CD14-positive monocyte (primary cell): Measurements from ENCODE around the gene G2E3. TPM values are rescaled to one million over a fixed set of nuclear protein-coding genes. Genes with fewer than 3 reads are reported as not detected.

Experiments used
- DNase-seq, 3 donors: peaks; one replicate each; pipeline ENCODE4 v3.0.0-alpha.2; 2011 to 2022
- H2AFZ ChIP-seq: 2 replicates; pipeline ENCODE4 v1.6.0; 2012; ENCODE audit warnings: mild to moderate bottlenecking, low read depth, low read length, inconsistent platforms; ENCODE audit not compliant: insufficient read depth, poor library complexity, severe bottlenecking
- H3K27ac ChIP-seq, 2 donors: 1 replicate in 1 of 2; 2 replicates in 1 of 2; pipeline ENCODE4 v1.5.1; 2012 to 2013; ENCODE audit warnings: low read length in 2 of 2, control low read depth in 1 of 2, inconsistent platforms in 1 of 2, low read depth in 1 of 2, mild to moderate bottlenecking in 1 of 2
- H3K27me3 ChIP-seq, 2 donors: one replicate each; pipeline versions ENCODE4 v1.6.0 to v1.6.1; 2011 to 2013; ENCODE audit warnings: low read length in 2 of 2; ENCODE audit not compliant: control insufficient read depth in 2 of 2, insufficient read depth in 2 of 2
- H3K36me3 ChIP-seq, 2 donors: replicated peaks in 1 of 2; 1 replicate in 1 of 2; 2 replicates in 1 of 2; pipeline versions ENCODE4 v1.5.1 to v1.6.1; 2012 to 2013; ENCODE audit warnings: low read length in 2 of 2, control low read depth in 1 of 2, inconsistent platforms in 1 of 2, mild to moderate bottlenecking in 1 of 2; ENCODE audit not compliant: insufficient read depth in 2 of 2, control insufficient read depth in 1 of 2
- H3K4me1 ChIP-seq, 2 donors: 1 replicate in 1 of 2; 2 replicates in 1 of 2; pipeline versions ENCODE4 v1.5.1 to v1.6.1; 2012 to 2013; ENCODE audit warnings: low read length in 2 of 2, control low read depth in 1 of 2, inconsistent platforms in 1 of 2, mild to moderate bottlenecking in 1 of 2, moderate library complexity in 1 of 2; ENCODE audit not compliant: insufficient read depth in 2 of 2, control insufficient read depth in 1 of 2
- H3K4me2 ChIP-seq: replicated peaks from 2 replicates; pipeline ENCODE3; 2012; ENCODE audit warnings: low read length, moderate library complexity, mild to moderate bottlenecking; ENCODE audit not compliant: poor library complexity, severe bottlenecking; ENCODE audit errors: extremely low read depth
- H3K4me3 ChIP-seq, 3 experiments: fragments of 200-600 bp in 1 of 3; sonication (generic) in 1 of 3; replicated peaks in 1 of 3; 1 replicate in 2 of 3; 2 replicates in 1 of 3; pipeline ENCODE4 v1.5.1; 2011 to 2013; ENCODE audit warnings: low read length in 3 of 3, mild to moderate bottlenecking in 3 of 3, control low read depth in 2 of 3, low read depth in 2 of 3, inconsistent platforms in 1 of 3, moderate library complexity in 1 of 3
- H3K79me2 ChIP-seq: 2 replicates; pipeline ENCODE4 v1.6.0; 2012; ENCODE audit warnings: mild to moderate bottlenecking, control low read depth, inconsistent platforms, low read length, moderate library complexity; ENCODE audit not compliant: insufficient read depth
- H3K9ac ChIP-seq: 2 replicates; pipeline ENCODE4 v1.6.0; 2017; ENCODE audit warnings: low read length, mild to moderate bottlenecking; ENCODE audit not compliant: insufficient read depth, poor library complexity, severe bottlenecking
- H3K9me3 ChIP-seq, 2 donors: replicated peaks in 1 of 2; 1 replicate in 1 of 2; 2 replicates in 1 of 2; pipeline versions ENCODE4 v1.5.1 to v1.6.1; 2012 to 2013; ENCODE audit warnings: low read length in 2 of 2, control low read depth in 1 of 2; ENCODE audit not compliant: control insufficient read depth in 1 of 2, insufficient read depth in 1 of 2
- H4K20me1 ChIP-seq: 2 replicates; pipeline ENCODE4 v1.6.0; 2012; ENCODE audit warnings: mild to moderate bottlenecking, low read length, control low read depth, moderate library complexity; ENCODE audit not compliant: insufficient read depth
- H3K27ac Mint-ChIP-seq, 7 donors: one replicate each; pipeline ENCODE4 v1.8.0; 2020; ENCODE audit warnings: mild to moderate bottlenecking in 7 of 7, mixed read lengths in 7 of 7, moderate library complexity in 6 of 7, inconsistent platforms in 2 of 7
- H3K27me3 Mint-ChIP-seq, 3 donors: one replicate each; pipeline ENCODE4 v1.8.0; 2021 to 2022; ENCODE audit warnings: low read depth in 3 of 3, mild to moderate bottlenecking in 3 of 3, mixed read lengths in 3 of 3, moderate library complexity in 3 of 3, inconsistent platforms in 1 of 3
- H3K36me3 Mint-ChIP-seq, 2 donors: one replicate each; pipeline ENCODE4 v1.8.0; 2020; ENCODE audit warnings: mixed read lengths in 2 of 2, inconsistent platforms in 1 of 2, mild to moderate bottlenecking in 1 of 2
- H3K4me1 Mint-ChIP-seq: one replicate; pipeline ENCODE4 v1.8.0; 2020; ENCODE audit warnings: mild to moderate bottlenecking, mixed read lengths
- H3K4me3 Mint-ChIP-seq, 2 donors: one replicate each; pipeline ENCODE4 v1.8.0; 2020; ENCODE audit warnings: mild to moderate bottlenecking in 2 of 2, mixed read lengths in 2 of 2, moderate library complexity in 1 of 2
- H3K9me3 Mint-ChIP-seq, 7 donors: one replicate each; pipeline ENCODE4 v1.8.0; 2020 to 2022; ENCODE audit warnings: mixed read lengths in 7 of 7, mild to moderate bottlenecking in 6 of 7, moderate library complexity in 6 of 7, inconsistent platforms in 2 of 7
- WGBS: methylation state at CpG from one replicate; pipeline ENCODE4 v1.1.5; 2013; ENCODE audit warnings: missing lambda C conversion rate; ENCODE audit not compliant: insufficient coverage; 5-methylcytosine and 5-hydroxymethylcytosine counted together
- intact Hi-C, 2 donors: fragments of 100-400 bp; cut with micrococcal nuclease; formaldehyde crosslinking; loops; one replicate each; pipeline versions ENCODE4 v1.15.0 to v1.15.1; 2023
- polyA plus RNA-seq, 3 donors: library from polyadenylated mRNA; depleted of rRNA in 1 of 3; unstranded in 2 of 3; stranded (reverse) in 1 of 3; fragments of 300-500 nt in 2 of 3; fragments of >200 nt in 1 of 3; fragmentation: Illumina TruSeq in 2 of 3; gene quantifications; 1 replicate in 2 of 3; 2 replicates in 1 of 3; pipeline ENCODE4 v1.2.3, GENCODE V29; 2012 to 2021
- TF ChIP-seq, protein P1 (sequence below): fragments of 200-600 bp; IDR thresholded peaks from one replicate; pipeline ENCODE4 v1.8.0; 2022; ENCODE audit warnings: antibody characterized with exemption, mild to moderate bottlenecking

G2E3 gene
- polyA plus RNA-seq, 3 donors, result 5.6 to 12.1 (median 5.6) TPM

DNA sequence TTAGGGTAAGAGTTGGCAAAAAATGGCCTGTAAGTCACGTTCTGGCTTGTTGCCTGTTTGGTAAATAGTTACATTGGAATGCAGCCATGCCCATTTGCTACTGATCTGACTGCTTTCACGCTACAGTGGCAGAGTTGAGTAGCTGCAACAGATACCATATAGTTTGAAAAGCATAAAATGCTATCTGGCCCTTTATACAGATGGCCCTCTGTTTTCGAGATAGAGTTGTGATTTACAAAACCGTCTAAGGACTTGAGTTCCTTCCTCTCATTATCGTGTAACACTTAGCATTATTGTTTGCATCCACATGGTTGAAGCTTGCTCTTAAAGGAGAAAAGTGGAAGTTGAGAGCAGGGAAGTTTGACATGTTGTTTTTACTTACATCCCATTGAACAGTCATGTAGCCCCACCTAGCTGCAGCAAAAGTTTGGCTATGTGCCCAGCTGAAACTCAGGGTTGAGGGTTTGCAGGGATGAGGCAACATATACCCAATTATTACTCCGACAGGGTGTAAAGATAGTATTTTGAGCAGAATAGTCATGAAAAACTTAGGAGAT lies 51.9 kb downstream of the G2E3 start:
- peak overlapping the region; percentile 54 to 77 (median 71) for H3K27ac Mint-ChIP-seq
- H3K27me3 Mint-ChIP-seq, result no peaks in the 10 kb centered on the region
- Histone ChIP-seq H3K27ac (peak overlapping the region in 1 of 2 donors; percentile 76), H3K27me3 (no peaks in the 10 kb centered on the region), H2AFZ (peak overlapping the region; percentile 56), H4K20me1 (no peaks in the 10 kb centered on the region), H3K4me1 (peaks cover 11 to 16% of the 10 kb centered on the region in 2 donors), H3K4me2 (peak overlapping the region; percentile 49), H3K9me3 (no peaks in the 10 kb centered on the region), H3K4me3 (no peak overlapping the region), H3K79me2 (no peaks in the 10 kb centered on the region), H3K36me3 (peaks cover 20 to 45% of the 10 kb centered on the region in 2 donors), H3K9ac (no peak overlapping the region)
- peaks cover 19% of the 10 kb centered on the region for H3K4me1 Mint-ChIP-seq
- peak; percentile 81 to 85 (median 83) for DNase-seq
- H3K36me3 Mint-ChIP-seq, result peaks cover 18 to 20% of the 10 kb centered on the region in 2 donors
- H3K4me3 Mint-ChIP-seq, result peak overlapping the region in 1 of 2 donors; percentile 55
- TF ChIP-seq, protein P1, sequence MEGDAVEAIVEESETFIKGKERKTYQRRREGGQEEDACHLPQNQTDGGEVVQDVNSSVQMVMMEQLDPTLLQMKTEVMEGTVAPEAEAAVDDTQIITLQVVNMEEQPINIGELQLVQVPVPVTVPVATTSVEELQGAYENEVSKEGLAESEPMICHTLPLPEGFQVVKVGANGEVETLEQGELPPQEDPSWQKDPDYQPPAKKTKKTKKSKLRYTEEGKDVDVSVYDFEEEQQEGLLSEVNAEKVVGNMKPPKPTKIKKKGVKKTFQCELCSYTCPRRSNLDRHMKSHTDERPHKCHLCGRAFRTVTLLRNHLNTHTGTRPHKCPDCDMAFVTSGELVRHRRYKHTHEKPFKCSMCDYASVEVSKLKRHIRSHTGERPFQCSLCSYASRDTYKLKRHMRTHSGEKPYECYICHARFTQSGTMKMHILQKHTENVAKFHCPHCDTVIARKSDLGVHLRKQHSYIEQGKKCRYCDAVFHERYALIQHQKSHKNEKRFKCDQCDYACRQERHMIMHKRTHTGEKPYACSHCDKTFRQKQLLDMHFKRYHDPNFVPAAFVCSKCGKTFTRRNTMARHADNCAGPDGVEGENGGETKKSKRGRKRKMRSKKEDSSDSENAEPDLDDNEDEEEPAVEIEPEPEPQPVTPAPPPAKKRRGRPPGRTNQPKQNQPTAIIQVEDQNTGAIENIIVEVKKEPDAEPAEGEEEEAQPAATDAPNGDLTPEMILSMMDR, result peak; percentile 74
- intact Hi-C loops, result loop anchor here (5.0 to 10.0 kb wide), 2 partner anchors 234 to 236 kb away; no protein-coding TSS in a partner anchor
- 65% methylated on average over 2 of the region's 6 CpGs for WGBS
- no peaks in the 10 kb centered on the region for H3K9me3 Mint-ChIP-seq

DNA sequence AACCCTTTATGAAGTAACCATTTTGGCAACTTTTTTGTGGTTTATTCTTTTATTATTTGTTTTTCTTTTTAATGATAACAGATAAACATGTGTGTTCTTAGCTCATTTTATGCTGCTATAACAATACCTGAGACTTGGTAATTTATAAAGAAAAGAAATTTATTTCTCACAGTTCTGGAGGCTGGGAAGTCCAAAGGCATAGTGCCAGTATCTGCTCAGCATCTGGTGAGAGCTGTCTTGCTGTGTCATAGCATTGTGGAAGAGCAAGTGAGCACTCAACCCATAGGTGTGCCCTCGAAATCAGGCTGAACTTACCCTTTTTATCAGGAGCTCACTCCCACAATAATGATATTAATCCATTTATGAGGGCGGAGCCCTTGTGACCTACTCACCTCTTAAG lies 55.2 kb downstream of the G2E3 start:
- no peak overlapping the region for H3K27ac ChIP-seq
- intact Hi-C loops, result loop anchor here (5.0 to 10.0 kb wide), 2 partner anchors 237 to 239 kb away; no protein-coding TSS in a partner anchor
- H3K9me3 ChIP-seq, result no peaks in the 10 kb centered on the region
- Mint-ChIP-seq H3K27ac (no peak overlapping the region), H3K36me3 (peaks cover 13 to 14% of the 10 kb centered on the region in 2 donors), H3K27me3 (no peaks in the 10 kb centered on the region), H3K9me3 (no peaks in the 10 kb centered on the region), H3K4me3 (no peak overlapping the region), H3K4me1 (peaks cover 17% of the 10 kb centered on the region)
- H3K4me2 ChIP-seq, result no peak overlapping the region
- no peak overlapping the region for H2AFZ ChIP-seq
- H3K27me3 ChIP-seq, result no peaks in the 10 kb centered on the region
- DNase-seq, result no peak
- TF ChIP-seq, protein P1, result no peak
- WGBS, result no CpG with 5 or more reads among the region's 2 CpGs
- H3K4me3 ChIP-seq, result no peak overlapping the region
- H3K36me3 ChIP-seq, result peaks cover 28 to 35% of the 10 kb centered on the region in 2 donors
- peaks cover 11 to 16% of the 10 kb centered on the region in 2 donors for H3K4me1 ChIP-seq
- no peak overlapping the region for H3K9ac ChIP-seq
- no peaks in the 10 kb centered on the region for H3K79me2 ChIP-seq
- H4K20me1 ChIP-seq, result no peaks in the 10 kb centered on the region
